HG03039 (cell line): ENCODE data around the gene USP36.
A peak's percentile ranks its signal among the peaks of the same experiment; 100 is the strongest.
"Not testable (repeated sequence)": the region's sequence is repeated elsewhere in the genome, so short reads cannot be mapped to it uniquely, and the experiment has no call there.

ENCODE experiments used
- ATAC-seq: cut with Tn5 transposase; IDR thresholded peaks from one replicate; pipeline ENCODE4 v1.9.1; 2021; ENCODE audit warnings: mild to moderate bottlenecking, moderate library complexity; ENCODE audit not compliant: unreplicated experiment

Gene USP36

DNA sequence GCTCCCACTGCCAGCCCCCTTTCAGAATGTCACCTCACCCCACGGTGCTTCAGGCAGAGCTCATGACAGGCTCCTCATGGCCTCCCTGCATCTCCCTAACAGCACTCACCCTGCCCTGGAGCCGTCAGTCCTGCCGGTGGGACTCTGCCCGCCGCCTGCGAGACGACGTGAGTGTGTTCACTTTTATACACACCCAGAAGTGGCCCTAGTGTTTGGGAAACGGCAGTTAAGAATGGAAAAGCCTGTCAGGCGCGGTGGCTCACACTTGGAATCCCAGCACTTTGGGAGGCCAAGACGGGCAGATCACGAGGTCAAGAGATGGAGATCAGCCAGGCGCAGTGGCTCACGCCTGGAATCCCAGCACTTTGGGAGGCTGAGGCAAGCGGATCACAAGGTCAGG is 46.2 kb downstream of the USP36 start:
- no peak for ATAC-seq

DNA sequence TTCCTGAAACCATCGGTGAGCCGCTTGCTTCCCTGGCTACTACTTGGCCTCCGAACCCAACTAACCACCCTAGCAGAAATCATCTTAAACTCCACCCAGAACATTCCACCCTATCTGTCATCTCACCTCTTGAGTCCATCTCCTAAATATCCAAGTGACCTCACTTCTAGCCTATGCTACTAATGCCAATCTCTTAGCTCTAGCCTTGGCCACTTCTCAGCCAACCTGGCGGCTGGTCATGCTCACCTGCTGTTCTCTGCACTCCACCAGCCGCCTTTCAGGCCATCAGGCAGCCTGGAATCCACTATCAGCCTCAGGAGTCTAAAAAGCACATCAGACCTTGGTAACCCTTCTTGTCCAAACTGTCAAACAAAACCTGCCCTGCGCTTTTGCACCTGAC is 46.6 kb downstream of the USP36 start:
- ATAC-seq: no peak

DNA sequence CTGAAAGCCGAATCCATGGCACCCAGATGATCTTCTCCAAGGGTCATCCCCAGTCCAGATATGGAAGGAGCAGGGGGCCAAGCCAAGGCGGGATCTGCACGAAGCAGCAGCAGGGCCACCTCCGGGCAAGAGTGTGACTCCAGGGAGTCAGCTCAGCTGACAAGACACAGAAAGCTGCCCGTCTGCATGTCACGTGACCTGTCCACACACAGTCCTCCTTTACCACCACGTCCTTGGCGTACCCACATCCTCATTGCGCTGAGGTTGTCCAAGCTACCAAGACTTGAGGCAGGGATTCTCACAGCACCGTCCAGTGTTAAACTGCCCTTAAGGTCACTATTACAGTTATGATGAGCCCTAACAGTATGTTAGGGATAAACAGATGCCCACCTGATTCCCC is 47.2 kb downstream of the USP36 start:
- ATAC-seq: no peak

DNA sequence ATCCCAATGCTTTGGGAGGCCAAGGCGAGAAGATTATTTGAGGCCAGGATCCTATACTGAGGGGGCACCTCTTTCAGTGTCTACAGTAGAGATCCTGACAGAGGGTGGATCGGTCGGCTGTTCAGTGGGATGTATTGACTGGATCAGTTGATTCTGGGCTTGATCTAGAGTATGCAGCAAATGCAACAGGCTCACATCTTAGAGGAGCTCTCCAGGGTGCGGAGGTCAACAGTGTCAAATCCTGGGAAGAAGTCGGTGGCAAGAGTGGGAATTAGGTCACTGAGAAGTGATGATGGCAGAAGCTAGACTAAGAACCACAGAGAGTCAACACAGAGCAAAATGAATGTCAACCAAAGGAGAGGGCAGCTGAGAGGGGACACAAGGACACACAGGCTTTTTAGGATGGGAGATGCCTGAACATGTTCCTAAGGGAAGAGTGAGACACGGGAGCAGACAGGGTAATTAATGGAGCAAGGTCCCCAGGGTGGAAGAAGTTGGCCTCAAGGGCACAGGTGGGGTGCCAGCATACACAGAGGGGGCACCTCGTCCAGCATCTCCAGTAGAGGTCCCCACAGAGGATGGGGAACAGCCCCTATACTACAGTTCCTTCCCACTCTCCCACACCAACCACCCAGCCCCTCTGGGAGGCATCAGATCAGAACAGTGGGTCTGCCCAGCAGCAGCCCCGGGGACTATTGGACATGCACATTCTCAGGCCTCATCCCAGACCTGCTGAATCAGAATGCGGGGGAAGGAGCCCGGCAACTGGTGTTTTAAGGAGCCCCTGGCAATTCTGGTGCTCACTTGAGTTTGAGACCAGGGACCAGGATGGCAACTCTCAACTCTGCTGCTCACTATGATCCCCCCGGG is 48.5 kb downstream of the USP36 start:
- no peak for ATAC-seq

DNA sequence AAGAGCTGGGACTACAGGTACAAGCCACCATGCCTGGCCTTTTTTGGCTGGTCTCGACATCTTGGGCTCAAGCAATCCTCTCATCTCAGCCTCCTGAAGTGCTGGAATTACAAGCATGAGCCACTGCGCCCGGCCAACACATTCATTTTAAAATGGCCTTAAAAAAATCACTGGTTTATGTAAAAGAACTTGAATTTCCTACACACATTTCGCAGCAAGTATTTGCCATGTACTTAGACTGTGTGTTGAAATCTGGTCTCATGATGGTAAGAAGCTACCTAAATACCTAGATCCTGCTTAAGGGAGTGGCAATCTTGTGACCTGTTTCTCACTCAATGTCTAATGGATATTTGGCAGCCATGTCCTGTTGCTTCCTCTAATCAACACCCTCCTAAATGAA is 50.1 kb downstream of the USP36 start:
- no peak for ATAC-seq

DNA sequence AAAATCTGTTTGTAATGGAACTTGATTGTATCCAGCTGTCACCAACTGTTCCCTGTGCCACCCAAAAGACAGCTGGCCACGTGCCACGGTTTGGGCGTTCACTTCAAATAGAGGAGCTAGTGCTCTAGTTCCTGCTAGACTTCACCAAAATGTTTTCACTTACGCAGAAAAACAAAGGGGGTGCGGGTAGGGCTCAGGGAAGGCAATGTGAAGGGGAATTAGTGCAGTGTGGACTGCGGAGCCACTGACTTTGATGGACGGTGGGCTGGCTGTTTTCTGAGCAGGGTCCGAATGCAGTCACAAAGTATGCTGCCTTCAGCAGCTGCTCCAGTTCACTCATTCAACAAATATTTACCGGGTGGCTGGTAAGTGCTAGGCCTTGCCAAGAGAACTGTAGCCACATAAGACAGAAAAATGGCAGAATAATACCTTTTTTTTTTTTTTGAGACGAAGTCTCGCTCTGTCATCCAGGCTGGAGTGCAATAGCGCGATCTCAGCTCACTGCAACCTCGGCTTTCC is 50.9 kb downstream of the USP36 start:
- no peak for ATAC-seq

DNA sequence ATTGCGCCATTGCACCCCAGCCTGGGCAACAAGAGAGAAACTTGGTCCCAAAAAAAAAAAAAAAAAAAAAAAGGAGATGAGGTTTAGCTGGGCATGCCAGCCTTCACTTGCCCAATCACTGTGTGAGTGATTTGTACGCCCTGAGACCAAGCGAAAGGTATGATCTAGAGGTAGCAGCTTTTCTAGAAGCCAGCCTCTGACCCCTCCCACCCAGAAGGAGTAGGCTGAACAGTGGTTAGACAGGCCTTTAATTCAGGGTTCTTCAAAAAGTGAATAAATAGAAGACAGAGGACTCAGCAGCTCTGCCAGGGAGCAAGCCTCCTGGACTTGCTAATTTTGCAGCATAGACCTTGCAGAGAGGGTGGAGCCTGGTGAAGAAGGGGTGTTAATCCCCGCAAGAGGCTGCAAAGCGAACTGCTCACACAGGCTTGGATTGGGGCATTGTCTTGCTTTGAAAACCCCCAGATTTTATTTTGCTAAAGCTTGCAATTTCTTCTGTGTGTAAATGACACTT is 51.4 kb downstream of the USP36 start:
- ATAC-seq: no peak

DNA sequence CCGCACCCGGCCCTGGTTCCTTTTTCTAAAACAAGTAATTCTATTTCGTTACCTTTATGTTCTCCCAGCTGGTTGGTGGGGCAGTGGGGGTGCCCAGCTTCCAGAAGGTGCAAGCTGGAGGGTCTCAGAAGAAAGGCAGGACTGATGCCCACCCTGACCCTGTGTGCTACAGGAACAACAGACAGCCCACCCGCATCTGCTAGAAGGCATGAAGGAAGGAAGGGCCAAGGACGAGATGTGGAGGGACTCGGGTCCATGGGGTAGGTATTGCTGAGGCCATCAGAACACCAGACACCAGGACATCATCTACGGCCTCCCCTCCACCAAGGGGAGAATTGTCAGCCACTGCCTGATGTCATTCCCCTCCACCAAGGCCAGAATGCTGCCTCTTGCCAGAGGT is 52.2 kb downstream of the USP36 start:
- ATAC-seq: no peak

DNA sequence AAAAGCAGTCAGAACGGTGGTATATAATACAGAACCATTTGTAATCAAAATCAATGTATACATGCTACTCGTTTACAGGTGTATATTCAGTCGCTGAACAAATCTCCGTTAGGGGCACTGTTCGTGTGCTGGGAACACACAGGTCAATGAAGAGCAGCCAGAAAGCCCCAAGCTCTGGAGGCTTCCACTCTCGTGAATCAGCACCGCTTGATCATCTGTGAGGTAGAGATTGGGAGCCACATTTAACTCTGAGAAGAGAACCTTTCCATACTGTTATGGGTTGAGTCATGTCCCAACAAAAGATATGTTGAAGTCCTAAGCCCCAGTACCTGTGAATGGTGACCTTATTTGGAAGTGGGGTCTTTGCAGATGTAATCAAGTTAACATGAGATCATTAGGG is 53.2 kb downstream of the USP36 start:
- ATAC-seq: no peak

DNA sequence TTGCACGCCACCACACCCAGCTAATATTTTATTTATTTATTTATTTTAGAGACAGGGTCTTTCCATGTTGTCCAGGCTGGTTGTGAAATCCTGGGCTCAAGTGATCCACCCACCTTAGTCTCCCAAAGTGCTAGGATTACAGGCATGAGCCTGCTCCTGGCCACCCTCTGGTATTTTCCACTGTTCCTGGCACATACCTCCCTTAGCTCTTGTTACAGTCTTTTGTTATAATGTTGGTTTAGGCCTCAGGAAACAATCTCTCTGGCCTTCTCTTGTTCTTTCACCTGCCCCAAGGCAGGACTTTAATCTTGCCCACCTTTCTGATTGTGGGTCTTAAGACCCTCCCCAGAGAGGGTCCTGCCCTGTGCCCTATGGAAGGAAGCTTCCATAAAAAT is 55.0 kb downstream of the USP36 start:
- no peak for ATAC-seq

DNA sequence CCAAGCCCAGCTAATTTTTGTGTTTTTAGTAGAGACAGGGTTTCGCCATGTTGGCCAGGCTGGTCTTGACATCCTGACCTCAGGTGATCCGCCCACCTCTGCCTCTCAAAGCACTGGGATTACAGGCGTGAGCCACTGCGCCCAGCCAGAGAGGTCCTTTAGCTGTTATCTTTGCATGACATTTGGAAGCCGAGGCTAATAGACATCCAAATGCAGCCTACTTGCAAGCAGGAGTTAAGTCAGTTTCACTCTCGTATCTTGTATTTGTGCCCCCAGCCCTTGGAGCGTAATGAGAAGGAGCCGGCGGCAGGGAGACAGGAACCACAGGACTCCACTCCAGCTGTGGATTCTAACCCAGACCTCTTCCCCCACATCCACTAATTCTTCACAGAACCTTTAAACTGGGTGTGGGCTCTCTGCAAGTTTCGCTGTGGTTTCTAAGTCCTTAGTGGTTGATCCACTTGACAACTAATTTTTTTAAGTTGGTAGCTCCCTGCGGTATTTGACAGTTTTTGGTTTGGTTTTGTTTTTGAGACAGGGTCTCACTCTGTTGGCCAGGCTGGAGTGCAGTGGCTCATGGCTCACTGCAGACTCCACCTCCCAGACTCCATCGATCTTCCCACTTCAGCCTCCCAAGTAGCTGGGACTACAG is 55.5 kb downstream of the USP36 start:
- ATAC-seq: no peak

DNA sequence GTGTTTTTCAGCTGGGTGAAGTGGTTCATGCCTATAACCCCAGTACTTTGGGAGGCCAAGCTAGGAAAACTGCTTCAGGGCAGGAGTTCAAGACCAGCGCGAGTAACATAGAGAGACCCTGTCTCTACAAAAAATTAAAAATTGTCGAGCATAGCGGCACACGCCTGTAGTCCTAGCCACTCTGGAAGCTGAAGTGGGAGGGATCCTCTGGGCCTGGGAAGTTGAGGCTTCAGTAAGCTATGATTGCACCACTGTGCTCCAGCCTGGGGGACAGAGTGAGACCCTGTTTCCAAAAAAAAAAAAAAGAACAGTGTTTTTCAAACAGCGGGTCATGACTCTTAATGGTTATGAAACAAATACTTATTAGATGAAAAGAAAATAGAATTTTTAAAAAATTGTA is 56.3 kb downstream of the USP36 start:
- ATAC-seq: no peak

DNA sequence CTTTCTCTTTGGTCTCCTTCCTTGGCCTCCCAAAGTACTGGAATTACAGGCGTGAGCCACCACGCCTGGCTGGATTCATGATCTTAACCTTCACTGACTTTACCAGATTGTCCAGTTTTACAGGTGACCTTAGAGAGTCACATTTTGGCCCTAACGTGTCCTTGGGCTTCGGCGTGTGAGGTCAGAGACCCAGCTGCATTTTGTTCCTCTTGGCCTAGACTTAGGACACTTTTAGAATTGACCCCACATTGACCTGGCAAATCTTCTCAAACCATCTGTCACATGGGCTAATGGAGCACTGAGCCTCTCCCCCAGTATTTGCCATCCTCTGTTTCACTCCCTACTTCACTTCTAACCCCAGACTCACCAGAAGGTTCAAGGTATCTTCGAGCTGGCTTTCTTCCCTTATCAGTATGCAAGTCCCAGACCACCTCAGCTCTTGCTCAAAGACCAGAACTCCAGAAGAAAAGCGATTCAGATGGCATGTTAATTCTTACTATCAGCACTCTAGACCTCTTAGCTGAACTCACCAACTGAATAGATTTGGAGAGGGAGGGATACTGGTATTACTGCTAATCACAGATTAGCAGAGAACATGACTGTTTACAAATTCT is 56.8 kb downstream of the USP36 start:
- no peak for ATAC-seq

DNA sequence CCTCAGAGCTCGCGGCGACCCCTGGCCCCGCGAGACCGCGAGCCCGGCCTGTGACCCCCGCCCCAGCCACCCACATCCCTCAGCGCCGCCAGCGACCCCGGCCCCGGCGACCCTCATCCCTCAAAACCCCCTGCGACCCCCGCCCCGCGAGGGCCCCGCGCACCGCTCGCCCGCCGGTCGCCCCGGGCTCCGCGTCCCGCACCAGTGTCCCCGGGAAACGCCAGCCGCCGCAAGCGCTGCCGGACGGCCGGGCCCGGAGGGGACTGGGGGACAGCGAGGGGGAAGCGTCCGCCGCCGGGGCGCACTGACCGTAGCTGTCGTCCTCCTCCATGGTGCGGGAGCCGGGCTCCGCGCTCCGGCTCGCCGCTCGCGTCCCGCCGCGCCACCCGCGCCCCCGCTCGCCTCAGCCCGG is 58.7 kb downstream of the USP36 start, which contains the start of gene CYTH1:
Gene CYTH1, minus strand, starts transcription at position 381 of the 412 bp plus-strand sequence. Its CDS starts 50 bp downstream, at position 331.
- peak; percentile 20 for ATAC-seq

DNA sequence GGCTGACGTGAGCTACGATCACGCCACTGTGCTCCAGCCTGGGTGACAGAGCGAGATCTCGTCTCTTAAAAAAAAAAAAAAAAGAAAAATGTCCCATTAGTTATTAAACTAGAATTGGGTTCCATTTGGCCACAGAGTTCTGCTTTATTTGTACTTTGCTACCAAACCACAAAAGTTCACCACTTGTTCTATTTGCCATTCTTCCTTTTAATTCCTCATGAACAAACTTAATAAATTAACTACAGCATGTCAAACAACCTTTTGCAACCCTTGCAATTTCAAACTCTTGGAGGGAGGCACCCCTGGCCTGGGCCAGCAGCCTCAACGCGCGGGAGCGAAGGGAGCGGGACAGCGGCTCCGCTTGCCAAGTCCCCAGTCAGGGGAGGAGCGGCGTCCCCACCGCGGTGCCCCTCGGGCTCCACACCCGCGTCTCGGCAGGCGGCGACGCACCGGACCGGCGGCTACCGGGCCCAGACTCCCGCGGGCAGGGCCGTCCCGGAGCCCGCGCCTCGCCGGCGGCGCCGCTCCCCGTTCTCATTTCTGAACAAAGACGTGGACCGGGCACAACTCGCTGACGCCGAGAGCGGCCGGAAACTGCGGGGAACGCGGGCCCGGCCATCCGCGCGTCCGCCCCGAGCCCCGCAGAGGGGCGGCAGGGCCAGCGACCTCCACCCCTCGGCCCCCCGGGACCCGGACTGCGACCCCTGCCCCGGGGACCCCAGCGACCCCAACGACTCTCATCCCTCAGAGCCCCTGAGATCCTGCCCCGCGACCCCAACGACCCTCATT is 59.3 kb downstream of the USP36 start:
- peak; percentile 25 for ATAC-seq

DNA sequence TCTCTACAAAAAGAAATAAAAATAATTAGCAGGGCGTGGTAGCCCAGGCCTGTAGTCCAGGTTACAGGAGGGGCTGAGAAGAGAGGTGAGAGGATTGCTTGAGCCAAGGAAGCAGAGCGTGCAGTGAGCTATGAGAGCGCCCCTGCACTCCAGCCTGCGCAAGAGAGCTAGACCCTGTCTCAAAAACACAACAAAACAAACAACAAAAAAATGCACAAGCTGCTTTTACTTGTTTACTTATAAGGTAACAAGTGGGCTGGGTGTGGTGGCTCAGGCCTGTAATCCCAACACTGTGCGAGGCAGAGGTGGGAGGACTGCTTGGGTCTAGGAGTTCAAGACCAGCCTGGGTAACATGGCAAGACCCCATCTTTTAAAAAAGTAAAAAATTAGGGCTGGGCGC is 60.3 kb downstream of the USP36 start:
- no peak for ATAC-seq

DNA sequence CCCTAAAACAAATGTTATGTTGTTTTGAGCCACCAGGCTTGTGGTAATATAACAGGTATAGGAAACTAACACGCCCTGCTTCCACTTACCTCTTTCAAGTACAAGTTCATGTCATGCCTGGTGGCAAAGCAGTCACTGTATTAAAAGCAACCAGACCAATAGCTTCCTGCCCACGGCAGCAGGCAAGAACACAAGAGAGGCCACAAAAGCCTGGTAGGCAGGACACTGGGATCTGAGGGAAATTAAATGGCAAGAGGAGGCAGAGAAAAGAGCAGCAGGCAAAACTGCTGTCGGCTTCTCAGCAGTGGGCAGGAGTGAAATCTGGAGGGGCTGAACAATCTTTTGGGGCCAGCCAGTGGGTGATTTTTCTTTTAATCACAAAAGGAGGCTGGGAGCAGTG is 60.8 kb downstream of the USP36 start:
- no peak for ATAC-seq

DNA sequence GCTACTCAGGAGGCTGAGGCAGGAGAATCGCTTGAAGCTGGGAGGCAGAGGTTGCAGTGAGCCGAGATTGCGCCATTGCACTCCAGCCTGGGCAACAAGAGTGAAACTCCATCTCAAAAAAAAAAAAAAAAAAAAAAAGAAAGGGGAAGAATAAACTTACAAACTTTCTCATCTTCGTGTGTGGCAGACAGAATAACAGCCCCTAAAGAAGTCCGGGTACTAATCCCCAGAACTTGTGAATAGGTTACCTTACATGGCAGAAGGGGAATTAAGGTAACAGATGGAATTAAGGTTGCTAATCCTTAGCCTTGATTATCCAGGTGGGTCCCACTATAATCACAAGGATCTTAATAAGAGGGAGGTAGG is 61.3 kb downstream of the USP36 start:
- ATAC-seq: not testable (repeated sequence)

DNA sequence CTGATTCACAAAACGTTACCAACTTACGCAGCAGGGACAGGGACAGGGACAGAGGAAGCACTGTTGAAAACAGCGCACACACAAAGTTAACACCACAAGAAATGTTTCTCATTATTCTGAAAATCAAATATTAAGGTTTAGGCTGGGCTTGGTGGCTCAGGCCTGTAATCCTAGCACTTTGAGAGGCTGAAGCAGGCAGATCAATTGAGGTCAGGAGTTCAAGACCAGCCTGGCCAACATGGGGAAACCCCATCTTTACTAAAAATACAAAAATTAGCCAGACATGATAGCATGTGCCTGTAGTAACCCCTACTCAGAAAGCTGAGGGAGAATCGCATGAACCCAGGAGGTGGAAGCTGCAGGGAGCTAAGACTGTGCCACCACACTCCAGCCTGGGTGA is 62.7 kb downstream of the USP36 start:
- ATAC-seq: no peak

DNA sequence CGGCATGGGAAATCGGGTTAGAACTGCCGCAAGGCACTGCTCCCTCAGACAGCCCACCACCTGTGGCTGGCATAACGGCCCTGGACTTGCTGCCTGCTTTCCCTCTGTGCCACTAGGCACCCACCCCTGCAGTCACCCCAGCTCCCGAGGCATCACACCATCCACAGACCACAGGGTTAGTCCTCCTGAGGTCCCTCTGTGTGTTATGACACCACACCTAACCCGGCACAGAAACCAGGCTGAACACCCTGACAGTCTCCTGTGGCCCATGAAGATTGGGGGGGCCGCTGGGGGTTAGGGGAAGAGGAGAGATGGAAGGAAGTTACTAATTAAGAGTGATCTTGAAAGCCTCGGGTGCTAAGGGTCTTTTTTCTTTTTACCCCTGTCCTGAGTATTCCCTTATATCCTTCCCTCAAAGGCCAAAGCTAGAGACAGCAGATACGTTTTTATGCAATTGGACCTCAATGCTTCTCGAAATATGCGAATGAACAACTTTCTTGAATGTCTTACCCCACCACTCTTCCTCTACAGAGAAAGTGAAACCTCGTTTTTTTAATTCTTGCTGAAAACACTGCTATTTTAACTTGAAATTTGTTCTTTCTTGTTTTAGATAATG is 65.5 kb downstream of the USP36 start:
- no peak for ATAC-seq
